ENCODE data around the gene ISG15.

Gene ISG15

GRCh38 chr1:1062348-1063163 lies 49.3 kb downstream of the ISG15 start:
- no peak for DNase-seq

- DNase-seq: no peak
Measured at GRCh38 chr1:1063261-1063944, 50.1 kb downstream of the ISG15 start.

All from activated T-cell treated with anti-CD3 and anti-CD28 coated beads for 4 hours (primary cell).